ENCODE data around the gene SLC25A38. TPM values are rescaled to one million over a fixed set of nuclear protein-coding genes. Genes with fewer than 3 reads are reported as not detected.
"Not testable (repeated sequence)": the region's sequence is repeated elsewhere in the genome, so short reads cannot be mapped to it uniquely, and the experiment has no call there.

The SLC25A38 gene
- polyA plus RNA-seq, 1 donor from 2014 or later: 50.7 TPM

DNA sequence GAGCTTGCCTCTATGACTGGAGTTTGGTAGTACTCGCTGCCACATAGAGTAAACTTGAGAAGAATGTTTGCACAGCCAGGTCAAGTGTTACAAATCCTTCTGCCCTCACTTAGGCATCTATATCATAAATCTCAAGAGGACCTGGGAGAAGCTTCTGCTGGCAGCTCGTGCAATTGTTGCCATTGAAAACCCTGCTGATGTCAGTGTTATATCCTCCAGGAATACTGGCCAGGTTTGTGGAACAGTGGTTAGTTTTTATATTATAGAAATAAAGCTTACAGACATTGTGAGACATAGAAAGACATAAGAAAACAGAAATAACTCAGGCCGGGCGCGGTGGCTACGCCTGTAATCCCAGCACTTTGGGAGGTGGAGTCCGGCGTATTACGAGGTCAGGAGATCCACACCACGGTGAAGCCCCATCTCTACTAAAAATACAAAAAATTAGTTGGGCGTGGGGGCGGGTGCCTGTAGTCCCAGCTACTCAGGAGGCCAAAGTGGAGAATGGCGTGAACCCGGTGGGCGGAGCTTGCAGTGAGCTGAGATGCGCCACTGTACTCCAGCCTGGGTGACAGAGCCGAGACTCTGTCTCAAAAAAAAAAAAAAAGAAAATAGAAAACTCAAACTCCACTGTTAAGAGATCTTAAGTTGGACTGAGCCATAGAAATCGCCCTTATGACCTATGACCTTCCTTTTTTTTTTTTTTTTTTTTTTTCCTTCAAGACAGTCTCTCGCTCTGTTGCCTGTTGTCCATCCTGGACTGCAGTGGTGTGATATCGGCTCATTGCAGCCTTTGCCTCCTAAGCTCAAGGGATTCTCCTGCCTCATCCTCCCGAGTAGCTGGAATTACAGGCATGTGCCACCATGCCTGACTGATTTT is 25.6 kb downstream of the SLC25A38 start:
- Mint-ChIP-seq H3K27ac (peak overlapping the region in 2 of 3 donors; percentile 33 to 80), H3K4me1 (peaks cover 14 to 28% (median 25%) of the 10 kb centered on the region in 3 donors), H3K27me3 (no peaks in the 10 kb centered on the region), H3K4me3 (peak overlapping the region in 3 of 4 donors; percentile 86 to 94 (median 87)), H3K9me3 (no peaks in the 10 kb centered on the region), H3K36me3 (peaks cover 11% of the 10 kb centered on the region)

DNA sequence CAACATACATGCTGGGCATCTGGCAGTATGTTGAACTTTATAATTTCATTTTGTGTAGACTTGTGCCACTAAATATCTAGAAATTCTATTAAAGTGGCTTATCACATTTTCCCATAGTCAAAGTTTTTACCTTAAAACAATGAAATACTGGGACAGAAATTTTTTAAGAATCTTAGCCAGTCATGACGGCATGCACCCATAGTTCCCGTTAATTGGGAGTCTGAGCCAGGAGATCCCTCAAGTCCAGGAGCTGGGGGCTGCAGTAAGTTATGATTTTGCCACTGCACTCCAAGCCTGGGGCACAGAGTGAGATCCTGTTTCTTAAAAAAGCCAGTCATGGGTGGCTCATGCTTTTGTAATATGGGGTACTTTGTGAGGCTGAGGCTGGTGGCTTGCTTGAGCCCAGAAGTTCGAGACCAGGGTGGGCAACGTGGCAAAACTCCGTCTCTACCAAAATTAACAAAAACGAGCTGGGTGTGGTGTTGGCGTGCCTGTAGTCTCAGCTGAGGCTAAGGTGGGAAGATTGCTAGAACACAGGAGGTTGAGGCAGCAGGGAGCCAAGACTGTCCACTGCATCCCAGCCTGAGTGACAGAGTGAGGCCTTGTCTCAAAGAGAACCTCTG is 26.5 kb downstream of the SLC25A38 start:
- H3K4me3 Mint-ChIP-seq: peak overlapping the region in 1 of 4 donors; percentile 62
- peaks cover 14 to 26% (median 25%) of the 10 kb centered on the region in 3 donors for H3K4me1 Mint-ChIP-seq
- H3K27ac Mint-ChIP-seq: peak overlapping the region in 1 of 3 donors; percentile 59
- H3K9me3 Mint-ChIP-seq: no peaks in the 10 kb centered on the region
- H3K36me3 Mint-ChIP-seq: peaks cover 11% of the 10 kb centered on the region
- H3K27me3 Mint-ChIP-seq: no peaks in the 10 kb centered on the region

DNA sequence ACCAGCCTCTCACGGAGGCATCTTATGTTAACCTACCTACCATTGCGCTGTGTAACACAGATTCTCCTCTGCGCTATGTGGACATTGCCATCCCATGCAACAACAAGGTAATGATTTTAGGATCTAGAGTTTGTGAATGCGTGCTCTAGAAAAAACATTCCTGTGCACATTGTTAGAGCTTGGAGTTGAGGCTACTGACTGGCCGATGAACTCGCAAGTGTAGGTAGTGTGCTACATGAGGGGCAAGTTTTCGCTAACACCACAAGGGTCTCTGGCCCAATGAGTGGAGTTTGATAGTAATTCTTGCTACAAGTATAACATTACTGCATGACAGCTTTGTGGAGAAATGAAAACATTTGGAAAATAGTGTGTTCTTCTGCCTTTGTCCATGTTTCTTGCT is 27.7 kb downstream of the SLC25A38 start:
- no peaks in the 10 kb centered on the region for H3K27me3 Mint-ChIP-seq
- H3K4me3 Mint-ChIP-seq: peak overlapping the region in 1 of 4 donors; percentile 69
- peak overlapping the region in 2 of 3 donors; percentile 20 to 67 for H3K27ac Mint-ChIP-seq

DNA sequence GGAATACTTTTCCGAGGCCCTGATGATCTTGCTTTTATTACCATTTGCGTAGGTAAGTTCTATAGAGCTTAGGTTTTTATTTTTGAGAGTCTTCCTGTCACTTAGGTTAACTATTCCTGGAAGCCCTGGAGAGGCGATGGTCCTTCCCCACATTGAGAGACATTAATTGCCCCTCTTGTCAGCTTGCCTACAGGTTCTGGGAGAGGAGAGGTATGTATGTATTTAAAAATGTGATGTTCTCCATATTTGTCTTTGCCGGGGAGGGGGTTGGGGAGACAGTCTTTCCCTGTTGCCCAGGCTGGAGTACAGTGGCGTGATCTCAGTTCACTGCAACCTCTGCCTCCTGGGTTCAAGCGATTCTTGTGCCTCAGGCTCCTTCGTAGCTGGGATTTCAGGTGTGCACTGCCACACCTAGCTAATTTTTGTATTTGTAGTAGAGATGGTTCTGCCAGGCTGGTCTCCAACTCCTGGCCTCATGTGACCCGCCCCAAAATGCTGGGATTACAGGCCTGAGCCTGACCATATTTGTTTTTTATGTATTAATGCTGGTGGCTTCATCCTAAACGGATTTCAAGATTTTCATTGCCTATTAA is 29.6 kb downstream of the SLC25A38 start:
- peaks cover 8% of the 10 kb centered on the region for H3K36me3 Mint-ChIP-seq
- peak overlapping the region in 2 of 3 donors; percentile 46 to 64 for H3K27ac Mint-ChIP-seq
- no peaks in the 10 kb centered on the region for H3K27me3 Mint-ChIP-seq
- H3K9me3 Mint-ChIP-seq: no peaks in the 10 kb centered on the region
- peaks cover 9 to 17% (median 17%) of the 10 kb centered on the region in 3 donors for H3K4me1 Mint-ChIP-seq
- H3K4me3 Mint-ChIP-seq: no peak overlapping the region

More for the DNA sequence above, 27.7 kb downstream of the SLC25A38 start:
- Mint-ChIP-seq H3K36me3 (peaks cover 11% of the 10 kb centered on the region), H3K9me3 (no peaks in the 10 kb centered on the region), H3K4me1 (peaks cover 17 to 27% (median 25%) of the 10 kb centered on the region in 3 donors)

DNA sequence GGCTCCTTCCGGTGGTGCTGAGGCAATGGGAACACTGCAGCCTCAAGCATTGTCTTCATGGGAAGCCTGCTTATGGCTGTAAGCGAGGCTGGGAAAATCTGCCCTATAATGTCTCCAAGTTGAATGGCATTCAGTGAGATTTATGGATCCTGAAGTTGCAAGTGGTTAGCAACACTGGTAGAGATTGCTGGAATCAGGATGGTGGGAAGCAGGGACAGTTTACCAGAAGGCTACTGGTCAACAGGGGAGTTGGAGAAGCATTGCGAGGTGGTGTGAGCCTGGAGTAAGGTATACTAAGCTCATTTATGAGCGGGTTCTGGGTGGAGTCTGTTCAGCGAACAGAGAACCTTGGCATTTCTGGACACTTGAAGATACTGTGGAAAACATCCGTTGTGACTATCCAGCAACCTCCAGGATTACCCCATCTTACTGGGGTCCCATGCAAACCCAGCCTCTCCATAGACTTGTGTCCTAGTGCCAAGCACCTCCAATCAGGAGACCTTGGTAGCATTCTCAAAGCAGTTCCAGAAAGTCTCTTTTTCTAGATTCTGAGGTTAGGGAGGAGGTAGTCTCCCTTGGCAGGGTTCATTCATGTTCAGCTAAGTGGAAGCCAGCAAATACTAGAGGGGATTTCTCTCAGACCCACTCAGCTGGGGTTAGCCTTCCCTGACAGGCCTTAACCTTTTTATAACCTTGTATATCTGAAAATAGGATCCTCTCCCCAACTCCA is 30.7 kb downstream of the SLC25A38 start:
- Mint-ChIP-seq H3K36me3 (peaks cover 6% of the 10 kb centered on the region), H3K27ac (peak overlapping the region; percentile 17 to 83 (median 43)), H3K9me3 (no peaks in the 10 kb centered on the region), H3K4me3 (peak overlapping the region in 1 of 4 donors; percentile 36), H3K27me3 (no peaks in the 10 kb centered on the region), H3K4me1 (peaks cover 4 to 12% (median 9%) of the 10 kb centered on the region in 3 donors)

DNA sequence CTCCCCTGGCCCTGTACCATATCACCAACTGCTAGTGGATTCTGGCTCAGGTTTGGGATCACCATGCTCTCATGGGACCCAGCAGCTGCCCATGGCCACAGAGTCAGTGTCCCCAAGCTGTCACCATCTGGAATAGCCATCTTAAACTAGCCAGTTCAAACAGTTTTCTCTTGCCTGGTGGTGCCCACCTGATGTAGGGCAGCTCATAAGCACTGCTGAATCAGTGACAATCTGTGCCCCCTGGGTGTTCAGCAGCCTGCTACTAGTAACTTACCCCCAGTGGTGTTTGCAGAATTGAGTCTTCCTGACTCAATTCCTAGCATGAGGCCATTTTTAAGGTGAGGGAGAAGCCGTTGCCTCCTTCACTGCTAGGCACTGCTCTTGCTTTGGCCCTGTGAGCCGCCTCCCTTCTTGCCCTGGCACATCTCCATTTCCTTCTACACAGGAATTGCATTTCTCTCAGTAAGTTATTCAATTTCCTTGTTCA is 31.3 kb downstream of the SLC25A38 start:
- no peaks in the 10 kb centered on the region for H3K9me3 Mint-ChIP-seq
- H3K4me3 Mint-ChIP-seq: peak overlapping the region in 1 of 4 donors; percentile 36
- peaks cover 4 to 12% (median 9%) of the 10 kb centered on the region in 3 donors for H3K4me1 Mint-ChIP-seq
- H3K27me3 Mint-ChIP-seq: no peaks in the 10 kb centered on the region
- H3K27ac Mint-ChIP-seq: peak overlapping the region; percentile 50 to 94 (median 65)
- H3K36me3 Mint-ChIP-seq: peaks cover 6% of the 10 kb centered on the region

DNA sequence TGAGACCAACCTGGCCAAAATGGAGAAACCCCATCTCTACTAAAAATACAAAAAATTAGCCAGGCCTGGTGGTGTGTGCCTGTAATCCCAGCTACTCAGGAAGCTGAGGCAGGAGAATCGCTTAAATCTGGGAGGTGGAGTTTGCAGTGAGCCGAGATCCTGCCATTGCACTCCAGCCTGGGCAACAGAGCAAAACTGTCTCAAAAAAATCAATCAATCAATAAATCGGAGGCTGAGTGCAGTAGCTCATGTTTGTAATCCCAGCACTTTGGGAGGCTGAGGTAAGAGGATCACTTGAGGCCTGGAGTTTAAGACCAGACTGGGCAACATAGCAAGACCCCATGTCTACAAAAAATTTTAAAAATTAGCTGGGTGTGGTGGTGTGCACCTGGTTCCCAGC is 32.1 kb downstream of the SLC25A38 start:
- not testable (repeated sequence) for H3K27me3 Mint-ChIP-seq, H3K4me3 Mint-ChIP-seq, H3K9me3 Mint-ChIP-seq, H3K4me1 Mint-ChIP-seq, H3K36me3 Mint-ChIP-seq
- peak overlapping the region; percentile 50 to 94 (median 65) for H3K27ac Mint-ChIP-seq

- no peaks in the 10 kb centered on the region for H3K27me3 Mint-ChIP-seq
- H3K4me3 Mint-ChIP-seq: no peak overlapping the region
- peaks cover 4 to 7% (median 6%) of the 10 kb centered on the region in 3 donors for H3K4me1 Mint-ChIP-seq
- peak overlapping the region in 1 of 3 donors; percentile 40 for H3K27ac Mint-ChIP-seq
- peaks cover 2% of the 10 kb centered on the region for H3K36me3 Mint-ChIP-seq
- H3K9me3 Mint-ChIP-seq: no peaks in the 10 kb centered on the region
Observed at GRCh38 chr3:39415983-39416382, 32.8 kb downstream of the SLC25A38 start.

GRCh38 chr3:39416998-39417397 is 33.8 kb downstream of the SLC25A38 start:
- H3K4me1 Mint-ChIP-seq, H3K4me3 Mint-ChIP-seq, H3K36me3 Mint-ChIP-seq, H3K27me3 Mint-ChIP-seq, H3K27ac Mint-ChIP-seq, H3K9me3 Mint-ChIP-seq: not testable (repeated sequence)

DNA sequence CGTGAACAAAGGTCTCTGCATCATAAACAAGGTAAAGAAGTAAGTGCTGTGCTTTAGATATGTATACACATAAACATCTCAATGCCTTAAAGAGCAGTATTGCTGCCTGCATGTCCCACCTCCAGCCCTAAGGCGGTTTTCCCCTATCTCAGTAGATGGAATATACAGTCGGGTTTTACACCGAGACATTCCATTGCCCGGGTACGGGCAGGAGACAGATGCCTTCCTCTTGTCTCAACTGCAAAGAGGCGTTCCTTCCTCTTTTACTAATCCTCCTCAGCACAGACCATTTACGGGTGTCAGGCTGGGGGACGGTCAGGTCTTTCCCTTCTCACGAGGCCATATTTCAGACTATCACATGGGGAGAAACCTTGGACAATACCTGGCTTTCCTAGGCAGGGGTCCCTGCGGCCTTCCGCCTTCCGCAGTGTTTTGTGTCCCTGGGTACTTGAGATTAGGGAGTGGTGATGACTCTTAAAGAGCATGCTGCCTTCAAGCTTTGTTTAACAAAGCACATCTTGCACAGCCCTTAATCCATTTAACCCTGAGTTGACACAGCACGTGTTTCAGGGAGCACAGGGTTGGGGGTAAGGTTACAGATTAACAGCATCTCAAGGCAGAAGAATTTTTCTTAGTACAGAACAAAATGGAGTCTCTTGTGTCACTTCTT is 35.5 kb downstream of the SLC25A38 start:
- H3K36me3 Mint-ChIP-seq: not testable (repeated sequence)

DNA sequence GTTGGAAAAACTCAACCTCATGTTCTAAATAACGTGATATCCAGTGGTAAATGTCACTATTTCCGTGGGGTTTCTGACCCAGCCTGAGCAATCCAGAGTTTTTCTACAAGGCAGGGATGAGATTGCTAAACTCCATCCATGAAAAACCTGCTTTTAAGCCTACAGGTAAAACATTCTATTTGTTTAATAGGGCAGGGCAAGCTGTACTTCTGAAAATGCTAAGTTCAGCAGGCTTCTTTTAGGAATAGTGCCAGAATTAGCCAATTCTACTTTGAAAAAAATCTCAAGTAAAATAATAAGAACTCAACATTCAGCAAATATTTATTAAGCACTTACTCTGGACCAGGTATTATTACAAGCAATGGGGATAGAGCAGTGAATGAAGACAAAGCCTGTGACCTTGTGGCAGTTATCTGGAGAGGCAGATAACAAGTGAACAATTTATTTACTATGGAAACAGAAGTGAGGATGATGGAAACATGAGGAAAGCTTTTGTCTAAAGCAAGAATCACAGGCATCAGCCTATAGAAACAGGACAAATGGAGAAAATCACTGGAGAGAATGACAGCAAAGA is 36.7 kb downstream of the SLC25A38 start:
- Mint-ChIP-seq H3K36me3 (no peaks in the 10 kb centered on the region), H3K9me3 (no peaks in the 10 kb centered on the region), H3K27ac (no peak overlapping the region), H3K4me1 (peaks cover 0 to 2% (median 2%) of the 10 kb centered on the region in 3 donors), H3K27me3 (no peaks in the 10 kb centered on the region), H3K4me3 (no peak overlapping the region)

More for the DNA sequence above, 35.5 kb downstream of the SLC25A38 start:
- H3K27ac Mint-ChIP-seq: peak overlapping the region in 1 of 3 donors; percentile 14
- not testable (repeated sequence) for H3K9me3 Mint-ChIP-seq, H3K27me3 Mint-ChIP-seq, H3K4me3 Mint-ChIP-seq, H3K4me1 Mint-ChIP-seq

GRCh38 chr3:39420543-39420942 is 37.4 kb downstream of the SLC25A38 start:
- H3K4me3 Mint-ChIP-seq: no peak overlapping the region
- H3K4me1 Mint-ChIP-seq: peaks cover 0 to 2% (median 0%) of the 10 kb centered on the region in 3 donors

DNA sequence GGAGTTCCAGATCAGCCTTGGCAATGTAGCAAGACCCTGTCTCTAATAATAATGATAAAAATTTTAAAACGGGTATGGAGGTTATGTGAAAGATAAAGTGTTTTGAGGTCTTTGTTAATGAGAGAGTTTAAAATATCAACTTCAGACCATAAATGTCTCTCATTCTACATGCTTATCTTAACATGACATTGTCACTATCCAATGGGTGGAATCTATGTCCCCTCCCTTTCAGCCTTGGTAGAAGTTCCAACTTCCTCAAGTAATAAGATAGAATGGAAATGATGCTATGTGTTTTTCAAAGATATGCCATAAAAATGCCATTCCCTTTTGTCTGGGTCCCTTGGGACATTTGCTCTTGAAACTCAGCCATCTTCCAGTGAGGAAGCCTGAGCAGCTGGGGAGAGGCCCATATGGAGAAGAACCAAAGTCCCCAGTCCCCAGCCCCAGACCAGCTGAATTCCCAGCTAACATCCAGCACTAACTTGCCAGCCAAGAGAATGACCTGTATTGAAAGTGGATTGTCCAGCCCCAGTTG is 40.3 kb downstream of the SLC25A38 start:
- no peaks in the 10 kb centered on the region for H3K27me3 Mint-ChIP-seq
- H3K4me1 Mint-ChIP-seq: no peaks in the 10 kb centered on the region
- H3K36me3 Mint-ChIP-seq: no peaks in the 10 kb centered on the region
- H3K9me3 Mint-ChIP-seq: no peaks in the 10 kb centered on the region
- H3K27ac Mint-ChIP-seq: no peak overlapping the region
- no peak overlapping the region for H3K4me3 Mint-ChIP-seq

More at GRCh38 chr3:39420543-39420942, 37.4 kb downstream of the SLC25A38 start:
- Mint-ChIP-seq H3K27ac (peak overlapping the region in 1 of 3 donors; percentile 11), H3K9me3 (no peaks in the 10 kb centered on the region), H3K36me3 (no peaks in the 10 kb centered on the region), H3K27me3 (no peaks in the 10 kb centered on the region)
